Osteocyte (in vitro differentiated cells): ENCODE measurements around the gene ALG6. TPM values are rescaled to one million over a fixed set of nuclear protein-coding genes. Genes with fewer than 3 reads are reported as not detected.

Source experiments
- DNase-seq: peaks from one replicate; pipeline ENCODE4 v3.0.0; 2021; ENCODE audit warnings: mixed read lengths; ENCODE audit not compliant: unreplicated experiment; ENCODE audit errors: extremely low spot score
- H3K27ac Mint-ChIP-seq: one replicate; pipeline ENCODE4 v1.8.0; 2021; ENCODE audit warnings: mild to moderate bottlenecking, mixed read lengths; ENCODE audit not compliant: unreplicated experiment
- H3K27me3 Mint-ChIP-seq: one replicate; pipeline ENCODE4 v1.8.0; 2021; ENCODE audit warnings: mixed read lengths; ENCODE audit not compliant: unreplicated experiment
- H3K36me3 Mint-ChIP-seq: one replicate; pipeline ENCODE4 v1.8.0; 2021; ENCODE audit warnings: mixed read lengths; ENCODE audit not compliant: unreplicated experiment
- H3K4me1 Mint-ChIP-seq: one replicate; pipeline ENCODE4 v1.8.0; 2021; ENCODE audit warnings: mixed read lengths; ENCODE audit not compliant: unreplicated experiment
- H3K4me3 Mint-ChIP-seq: one replicate; pipeline ENCODE4 v1.8.0; 2021; ENCODE audit warnings: mild to moderate bottlenecking, moderate library complexity, mixed read lengths; ENCODE audit not compliant: unreplicated experiment
- H3K9me3 Mint-ChIP-seq: one replicate; pipeline ENCODE4 v1.8.0; 2021; ENCODE audit warnings: mixed read lengths; ENCODE audit not compliant: unreplicated experiment
- total RNA-seq: library from RNA; stranded (reverse); gene quantifications from 2 replicates; pipeline ENCODE4 v1.2.1, GENCODE V29; 2021
- TF ChIP-seq, protein P1 (sequence below): fragments of 200-600 bp; sonication (generic); IDR thresholded peaks from 2 replicates; pipeline ENCODE4 v1.5.0; 2021; ENCODE audit warnings: antibody characterized with exemption, mild to moderate bottlenecking, moderate library complexity

The ALG6 gene
- total RNA-seq, 1 donor from 2014 or later: 13.6 TPM

DNA sequence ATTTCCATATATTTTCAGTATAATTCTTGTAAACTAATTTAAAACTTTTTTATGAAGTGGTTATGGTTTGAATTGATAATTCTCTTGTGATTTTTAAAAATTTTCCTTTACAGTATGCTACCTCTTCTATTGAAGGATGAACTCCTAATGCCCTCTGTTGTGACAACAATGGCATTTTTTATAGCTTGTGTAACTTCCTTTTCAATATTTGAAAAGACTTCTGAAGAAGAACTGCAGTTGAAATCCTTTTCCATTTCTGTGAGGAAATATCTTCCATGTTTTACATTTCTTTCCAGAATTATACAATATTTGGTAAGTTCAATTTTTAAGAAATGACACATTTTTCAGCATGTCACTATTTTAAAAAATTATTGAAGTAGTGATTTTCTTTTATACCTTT is 61.4 kb downstream of the ALG6 start:
- H3K4me3 Mint-ChIP-seq: no peak overlapping the region

DNA sequence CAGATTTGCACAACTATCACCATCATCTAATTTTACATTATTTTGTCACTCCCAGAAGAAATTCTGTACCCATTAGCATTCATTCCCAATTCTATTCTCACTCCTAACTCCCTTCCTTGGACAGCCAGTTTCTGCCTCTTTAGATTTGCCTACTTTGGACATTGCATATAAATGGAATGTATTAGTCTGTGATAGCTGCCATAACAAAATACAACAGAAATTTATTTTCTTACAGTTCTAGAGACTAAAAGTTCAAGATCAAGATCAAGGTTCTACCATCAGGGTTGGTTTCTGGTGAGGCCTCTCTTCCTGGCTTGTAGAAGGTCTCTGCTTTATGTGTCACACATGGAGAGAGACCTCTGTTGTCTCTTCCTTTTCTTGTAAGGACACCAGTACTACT is 61.9 kb downstream of the ALG6 start:
- Mint-ChIP-seq H3K36me3 (peaks cover 21% of the 10 kb centered on the region), H3K9me3 (peaks cover 15% of the 10 kb centered on the region), H3K27me3 (no peaks in the 10 kb centered on the region), H3K4me3 (no peak overlapping the region), H3K4me1 (no peaks in the 10 kb centered on the region), H3K27ac (no peak overlapping the region)
- DNase-seq: no peak
- TF ChIP-seq, protein P1, sequence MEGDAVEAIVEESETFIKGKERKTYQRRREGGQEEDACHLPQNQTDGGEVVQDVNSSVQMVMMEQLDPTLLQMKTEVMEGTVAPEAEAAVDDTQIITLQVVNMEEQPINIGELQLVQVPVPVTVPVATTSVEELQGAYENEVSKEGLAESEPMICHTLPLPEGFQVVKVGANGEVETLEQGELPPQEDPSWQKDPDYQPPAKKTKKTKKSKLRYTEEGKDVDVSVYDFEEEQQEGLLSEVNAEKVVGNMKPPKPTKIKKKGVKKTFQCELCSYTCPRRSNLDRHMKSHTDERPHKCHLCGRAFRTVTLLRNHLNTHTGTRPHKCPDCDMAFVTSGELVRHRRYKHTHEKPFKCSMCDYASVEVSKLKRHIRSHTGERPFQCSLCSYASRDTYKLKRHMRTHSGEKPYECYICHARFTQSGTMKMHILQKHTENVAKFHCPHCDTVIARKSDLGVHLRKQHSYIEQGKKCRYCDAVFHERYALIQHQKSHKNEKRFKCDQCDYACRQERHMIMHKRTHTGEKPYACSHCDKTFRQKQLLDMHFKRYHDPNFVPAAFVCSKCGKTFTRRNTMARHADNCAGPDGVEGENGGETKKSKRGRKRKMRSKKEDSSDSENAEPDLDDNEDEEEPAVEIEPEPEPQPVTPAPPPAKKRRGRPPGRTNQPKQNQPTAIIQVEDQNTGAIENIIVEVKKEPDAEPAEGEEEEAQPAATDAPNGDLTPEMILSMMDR: no peak

More for the DNA sequence above, 61.4 kb downstream of the ALG6 start:
- DNase-seq: no peak
- peaks cover 15% of the 10 kb centered on the region for H3K9me3 Mint-ChIP-seq
- TF ChIP-seq, protein P1: no peak
- H3K27me3 Mint-ChIP-seq: no peaks in the 10 kb centered on the region
- no peaks in the 10 kb centered on the region for H3K4me1 Mint-ChIP-seq
- H3K36me3 Mint-ChIP-seq: peaks cover 21% of the 10 kb centered on the region
- H3K27ac Mint-ChIP-seq: no peak overlapping the region

DNA sequence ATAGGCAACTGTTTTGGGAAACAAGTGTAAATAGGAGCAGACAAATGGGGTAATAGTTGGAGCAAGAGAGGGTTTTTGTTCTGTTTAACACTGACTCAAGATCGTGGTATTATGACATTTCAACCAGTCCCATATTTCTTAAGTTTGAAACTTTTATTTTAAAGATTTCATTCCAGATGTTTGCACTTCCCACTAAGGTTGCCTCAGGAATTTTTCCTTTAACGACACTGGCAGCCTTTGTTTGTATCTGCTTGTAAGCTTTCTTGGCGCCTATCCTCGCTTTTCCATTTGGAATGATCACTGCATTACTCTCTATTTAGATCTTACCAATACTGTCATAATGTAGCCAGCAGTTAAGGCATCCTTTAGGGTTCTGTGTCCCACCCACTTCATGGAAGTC is 67.7 kb downstream of the ALG6 start:
- H3K4me3 Mint-ChIP-seq: no peak overlapping the region
- H3K27me3 Mint-ChIP-seq: no peaks in the 10 kb centered on the region
- H3K27ac Mint-ChIP-seq: no peak overlapping the region
- H3K4me1 Mint-ChIP-seq: no peaks in the 10 kb centered on the region
- no peak for DNase-seq
- peaks cover 8% of the 10 kb centered on the region for H3K9me3 Mint-ChIP-seq
- peaks cover 15% of the 10 kb centered on the region for H3K36me3 Mint-ChIP-seq
- TF ChIP-seq, protein P1: no peak

DNA sequence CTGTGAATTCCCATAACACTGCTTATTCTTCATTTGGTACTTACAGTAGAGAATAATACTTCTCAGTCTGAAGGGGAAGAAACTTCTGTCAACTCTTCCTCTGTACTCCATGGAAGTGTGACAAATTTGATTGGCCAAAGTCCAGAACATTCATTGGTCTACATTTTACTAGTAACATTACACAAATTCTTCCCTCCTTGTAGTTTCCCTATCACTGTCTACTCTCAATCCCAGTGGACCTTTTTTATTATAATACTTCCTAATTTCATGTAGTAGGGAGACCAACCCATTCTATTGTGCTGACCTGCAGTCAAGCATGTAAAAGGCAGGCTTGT is 74.7 kb downstream of the ALG6 start:
- H3K4me3 Mint-ChIP-seq: no peak overlapping the region
- no peaks in the 10 kb centered on the region for H3K36me3 Mint-ChIP-seq
- H3K4me1 Mint-ChIP-seq: no peaks in the 10 kb centered on the region
- H3K27me3 Mint-ChIP-seq: no peaks in the 10 kb centered on the region
- no peak for DNase-seq
- TF ChIP-seq, protein P1: no peak
- H3K9me3 Mint-ChIP-seq: no peaks in the 10 kb centered on the region
- no peak overlapping the region for H3K27ac Mint-ChIP-seq

DNA sequence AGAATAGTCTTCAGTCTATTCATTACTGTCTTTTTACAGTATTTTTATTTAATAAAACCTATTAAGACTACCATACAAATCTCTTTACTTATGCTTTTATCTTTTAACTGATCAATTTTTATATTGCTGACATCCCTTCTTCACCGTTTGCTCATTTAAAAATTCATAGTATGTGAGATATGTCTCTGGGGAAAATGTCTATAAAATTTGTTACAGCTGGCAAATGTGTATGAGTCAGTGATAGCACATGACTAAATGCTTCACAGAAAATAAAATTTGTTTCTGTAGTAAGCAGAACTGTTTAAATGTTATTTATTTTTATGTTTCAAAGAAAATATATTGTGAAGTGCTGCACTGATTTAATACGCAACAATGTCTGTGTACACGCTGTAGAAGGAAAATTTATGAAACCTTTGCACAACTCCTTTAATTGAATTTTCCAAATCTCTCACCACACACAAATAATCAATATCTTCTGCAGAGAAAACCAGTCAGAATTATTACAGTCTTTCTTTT is 81.4 kb downstream of the ALG6 start:
- H3K36me3 Mint-ChIP-seq: no peaks in the 10 kb centered on the region
- H3K27me3 Mint-ChIP-seq: no peaks in the 10 kb centered on the region
- H3K4me3 Mint-ChIP-seq: no peak overlapping the region
- H3K27ac Mint-ChIP-seq: no peak overlapping the region
- H3K9me3 Mint-ChIP-seq: no peaks in the 10 kb centered on the region
- H3K4me1 Mint-ChIP-seq: peaks cover 23% of the 10 kb centered on the region
- DNase-seq: no peak
- TF ChIP-seq, protein P1: no peak
